IMR-90 (cell line): ENCODE data around the gene CSPG5.

Source experiments
- POLR2A ChIP-seq: IDR thresholded peaks from 2 replicates; pipeline ENCODE4 v1.6.1; 2012; ENCODE audit warnings: mild to moderate bottlenecking, low read depth, low read length
- RAD21 ChIP-seq: IDR thresholded peaks from 2 replicates; pipeline ENCODE4 v1.6.1; 2012; ENCODE audit warnings: low read length, improper control_type of control experiment
- RCOR1 ChIP-seq: IDR thresholded peaks from 2 replicates; pipeline ENCODE4 v1.6.1; 2012; ENCODE audit warnings: mild to moderate bottlenecking, low read length, improper control_type of control experiment; ENCODE audit not compliant: insufficient replicate concordance
- TF ChIP-seq, protein P1 (sequence below): conservative IDR thresholded peaks from 2 replicates; pipeline ENCODE4 v1.5.1; 2012; ENCODE audit warnings: mild to moderate bottlenecking, low read depth, low read length, improper control_type of control experiment

DNA sequence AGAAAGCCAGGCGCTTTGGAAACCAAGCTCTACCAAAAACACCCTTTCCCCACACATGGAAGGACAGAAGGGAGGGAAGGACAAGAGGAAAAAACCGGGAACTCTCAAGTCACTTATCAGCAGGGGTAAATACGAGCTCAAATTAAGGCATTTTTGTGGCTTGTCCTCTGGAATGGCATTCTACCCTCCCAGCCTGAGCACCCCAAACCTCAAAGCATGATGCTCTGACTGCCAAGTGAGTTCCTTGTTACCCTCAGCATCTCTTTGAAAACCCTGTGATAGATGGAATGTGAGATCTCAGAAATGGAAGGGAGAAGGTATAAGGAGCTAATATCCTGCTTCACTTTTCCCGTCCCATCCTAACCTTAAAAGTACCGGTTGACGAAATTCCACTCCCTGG is 8.1 kb upstream of the CSPG5 start:
- TF ChIP-seq, protein P1, sequence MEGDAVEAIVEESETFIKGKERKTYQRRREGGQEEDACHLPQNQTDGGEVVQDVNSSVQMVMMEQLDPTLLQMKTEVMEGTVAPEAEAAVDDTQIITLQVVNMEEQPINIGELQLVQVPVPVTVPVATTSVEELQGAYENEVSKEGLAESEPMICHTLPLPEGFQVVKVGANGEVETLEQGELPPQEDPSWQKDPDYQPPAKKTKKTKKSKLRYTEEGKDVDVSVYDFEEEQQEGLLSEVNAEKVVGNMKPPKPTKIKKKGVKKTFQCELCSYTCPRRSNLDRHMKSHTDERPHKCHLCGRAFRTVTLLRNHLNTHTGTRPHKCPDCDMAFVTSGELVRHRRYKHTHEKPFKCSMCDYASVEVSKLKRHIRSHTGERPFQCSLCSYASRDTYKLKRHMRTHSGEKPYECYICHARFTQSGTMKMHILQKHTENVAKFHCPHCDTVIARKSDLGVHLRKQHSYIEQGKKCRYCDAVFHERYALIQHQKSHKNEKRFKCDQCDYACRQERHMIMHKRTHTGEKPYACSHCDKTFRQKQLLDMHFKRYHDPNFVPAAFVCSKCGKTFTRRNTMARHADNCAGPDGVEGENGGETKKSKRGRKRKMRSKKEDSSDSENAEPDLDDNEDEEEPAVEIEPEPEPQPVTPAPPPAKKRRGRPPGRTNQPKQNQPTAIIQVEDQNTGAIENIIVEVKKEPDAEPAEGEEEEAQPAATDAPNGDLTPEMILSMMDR, result no peak
- TF ChIP-seq RCOR1 (no peak), RAD21 (no peak), POLR2A (no peak)
